Esophagus squamous epithelium (tissue), 4 donors: ENCODE measurements around the gene CNTNAP3B.
"Not testable (repeated sequence)": the region's sequence is repeated elsewhere in the genome, so short reads cannot be mapped to it uniquely, and the experiment has no call there.

ENCODE experiments used
- POLR2A ChIP-seq, 4 donors: fragments of 450-650 bp; IDR thresholded peaks; one replicate each; pipeline ENCODE4 v1.6.1; 2017; ENCODE audit warnings: antibody characterized with exemption in 4 of 4, mild to moderate bottlenecking in 4 of 4, moderate library complexity in 3 of 4
- TF ChIP-seq, protein P1 (sequence below), 6 experiments: fragments of 450-650 bp in 4 of 6; fragments of 200-600 bp in 2 of 6; sonication (generic) in 2 of 6; IDR thresholded peaks; one replicate each; pipeline ENCODE4 v1.5.1; 2016 to 2019; ENCODE audit warnings: antibody characterized with exemption in 6 of 6, mild to moderate bottlenecking in 4 of 6, moderate library complexity in 4 of 6

DNA sequence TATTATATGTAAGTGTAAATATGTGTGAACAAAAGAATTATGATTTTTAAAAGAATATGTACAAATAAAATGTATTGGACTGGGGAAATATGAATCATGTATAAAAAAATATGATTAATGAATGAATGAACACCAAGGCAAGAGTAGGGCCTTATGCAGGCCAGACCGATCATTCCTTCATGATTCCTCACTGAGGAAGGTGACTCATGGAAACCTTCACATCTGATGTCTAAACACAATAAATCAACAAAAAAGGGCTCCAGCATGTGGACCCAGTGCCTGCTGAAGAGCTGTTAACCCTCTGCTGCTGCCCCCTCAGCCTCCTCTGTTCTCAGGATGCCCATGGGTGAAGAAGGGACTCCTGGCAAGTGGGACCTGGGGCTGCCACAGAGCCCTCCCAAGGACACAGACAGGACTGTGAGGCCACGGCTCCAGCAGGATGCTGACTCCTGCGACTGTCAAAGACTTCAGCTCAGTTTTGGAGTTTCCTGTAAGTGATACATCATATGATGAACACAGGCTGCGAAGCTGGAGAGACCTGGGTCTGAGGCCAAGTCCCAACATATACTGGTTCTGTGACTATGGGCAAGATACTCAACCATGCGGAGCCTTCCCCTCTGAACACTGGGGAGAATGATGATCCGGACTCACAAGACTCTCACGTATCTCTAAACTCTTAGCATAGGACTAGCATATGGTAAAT, 110.9 kb downstream of the CNTNAP3B start:
- TF ChIP-seq, protein P1, sequence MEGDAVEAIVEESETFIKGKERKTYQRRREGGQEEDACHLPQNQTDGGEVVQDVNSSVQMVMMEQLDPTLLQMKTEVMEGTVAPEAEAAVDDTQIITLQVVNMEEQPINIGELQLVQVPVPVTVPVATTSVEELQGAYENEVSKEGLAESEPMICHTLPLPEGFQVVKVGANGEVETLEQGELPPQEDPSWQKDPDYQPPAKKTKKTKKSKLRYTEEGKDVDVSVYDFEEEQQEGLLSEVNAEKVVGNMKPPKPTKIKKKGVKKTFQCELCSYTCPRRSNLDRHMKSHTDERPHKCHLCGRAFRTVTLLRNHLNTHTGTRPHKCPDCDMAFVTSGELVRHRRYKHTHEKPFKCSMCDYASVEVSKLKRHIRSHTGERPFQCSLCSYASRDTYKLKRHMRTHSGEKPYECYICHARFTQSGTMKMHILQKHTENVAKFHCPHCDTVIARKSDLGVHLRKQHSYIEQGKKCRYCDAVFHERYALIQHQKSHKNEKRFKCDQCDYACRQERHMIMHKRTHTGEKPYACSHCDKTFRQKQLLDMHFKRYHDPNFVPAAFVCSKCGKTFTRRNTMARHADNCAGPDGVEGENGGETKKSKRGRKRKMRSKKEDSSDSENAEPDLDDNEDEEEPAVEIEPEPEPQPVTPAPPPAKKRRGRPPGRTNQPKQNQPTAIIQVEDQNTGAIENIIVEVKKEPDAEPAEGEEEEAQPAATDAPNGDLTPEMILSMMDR (IDR thresholded peaks at IDR 0.05) = not testable (repeated sequence)
- not testable (repeated sequence) for TF ChIP-seq POLR2A (IDR thresholded peaks at IDR 0.05)
